SK-N-SH (cell line): ENCODE measurements around the gene ZNRD2.

Experiments used
- CHD2 ChIP-seq: fragments of 150-350 bp; IDR thresholded peaks from 2 replicates; pipeline ENCODE4 v1.6.1; 2018; ENCODE audit warnings: low read length; ENCODE audit not compliant: partially characterized antibody
- RAD21 ChIP-seq: IDR thresholded peaks from 2 replicates; pipeline ENCODE4 v1.6.1; 2012; ENCODE audit warnings: mild to moderate bottlenecking, low read length
- RCOR1 ChIP-seq: fragments of 150-350 bp; IDR thresholded peaks from 2 replicates; pipeline ENCODE4 v1.6.1; 2017; ENCODE audit warnings: antibody characterized with exemption, low read length
- RFX5 ChIP-seq: IDR thresholded peaks from 2 replicates; pipeline ENCODE4 v1.6.1; 2012; ENCODE audit warnings: mild to moderate bottlenecking, improper control_type of control experiment, low read length
- TF ChIP-seq, protein P1 (sequence below): fragments of 200-600 bp; sonication (generic); IDR thresholded peaks from 2 replicates; pipeline ENCODE4 v1.6.1; 2017; ENCODE audit warnings: antibody characterized with exemption, mild to moderate bottlenecking, moderate library complexity
- TF ChIP-seq, protein P2 (sequence below): IDR thresholded peaks from 2 replicates; pipeline ENCODE4 v1.4.0; 2012; ENCODE audit warnings: low read depth

DNA sequence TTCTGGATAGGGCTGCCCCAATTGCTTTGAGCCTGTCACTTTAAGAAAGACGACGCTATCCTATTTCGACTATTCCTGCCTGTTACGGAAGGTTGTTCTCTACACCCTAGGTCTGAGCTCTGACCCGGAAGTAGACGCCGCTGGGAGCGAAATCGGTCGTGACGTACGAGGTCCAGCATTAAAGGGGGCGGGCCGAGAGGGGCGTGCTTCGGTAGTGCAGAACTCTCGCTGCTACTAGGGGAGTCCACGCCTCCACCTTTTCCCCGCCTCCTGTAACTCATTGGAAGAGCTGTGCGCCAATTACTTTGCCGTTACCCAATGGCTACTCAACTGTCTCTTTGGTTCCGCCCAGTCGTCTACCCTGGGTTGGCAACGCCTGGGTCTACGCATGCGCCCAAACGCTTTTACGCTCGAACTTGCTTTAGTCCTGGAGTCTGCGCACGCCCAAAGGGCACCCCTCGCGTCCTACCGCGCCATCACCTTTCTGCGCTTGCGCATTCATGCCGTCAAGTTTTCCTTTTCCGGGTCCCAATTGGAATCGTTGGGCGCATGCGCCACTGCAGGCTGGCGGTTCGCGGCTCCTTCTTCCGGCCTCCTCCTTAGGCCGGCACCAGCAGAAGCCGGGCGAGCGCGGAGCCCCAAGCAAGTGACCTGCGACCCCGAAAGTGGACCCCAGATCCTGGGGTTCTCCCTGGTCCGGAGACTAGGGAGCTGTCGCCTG, 45.1 kb downstream of the ZNRD2 start, which contains the start of gene PCNX3:
- no peak for TF ChIP-seq RCOR1
- TF ChIP-seq RAD21 = no peak
- no peak for TF ChIP-seq RFX5
- TF ChIP-seq, protein P1, sequence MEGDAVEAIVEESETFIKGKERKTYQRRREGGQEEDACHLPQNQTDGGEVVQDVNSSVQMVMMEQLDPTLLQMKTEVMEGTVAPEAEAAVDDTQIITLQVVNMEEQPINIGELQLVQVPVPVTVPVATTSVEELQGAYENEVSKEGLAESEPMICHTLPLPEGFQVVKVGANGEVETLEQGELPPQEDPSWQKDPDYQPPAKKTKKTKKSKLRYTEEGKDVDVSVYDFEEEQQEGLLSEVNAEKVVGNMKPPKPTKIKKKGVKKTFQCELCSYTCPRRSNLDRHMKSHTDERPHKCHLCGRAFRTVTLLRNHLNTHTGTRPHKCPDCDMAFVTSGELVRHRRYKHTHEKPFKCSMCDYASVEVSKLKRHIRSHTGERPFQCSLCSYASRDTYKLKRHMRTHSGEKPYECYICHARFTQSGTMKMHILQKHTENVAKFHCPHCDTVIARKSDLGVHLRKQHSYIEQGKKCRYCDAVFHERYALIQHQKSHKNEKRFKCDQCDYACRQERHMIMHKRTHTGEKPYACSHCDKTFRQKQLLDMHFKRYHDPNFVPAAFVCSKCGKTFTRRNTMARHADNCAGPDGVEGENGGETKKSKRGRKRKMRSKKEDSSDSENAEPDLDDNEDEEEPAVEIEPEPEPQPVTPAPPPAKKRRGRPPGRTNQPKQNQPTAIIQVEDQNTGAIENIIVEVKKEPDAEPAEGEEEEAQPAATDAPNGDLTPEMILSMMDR = no peak
- peak; percentile 95 for TF ChIP-seq CHD2
- TF ChIP-seq, protein P2, sequence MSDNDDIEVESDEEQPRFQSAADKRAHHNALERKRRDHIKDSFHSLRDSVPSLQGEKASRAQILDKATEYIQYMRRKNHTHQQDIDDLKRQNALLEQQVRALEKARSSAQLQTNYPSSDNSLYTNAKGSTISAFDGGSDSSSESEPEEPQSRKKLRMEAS = peak; percentile 94
